Measurements from ENCODE around the gene ACOT13.

The ACOT13 gene

GRCh38 chr6:24666641-24667377 lies at the start of gene ACOT13, which contains the start of gene TDP2 (continued):
- TF ChIP-seq ZNF501 (tag by site-specific recombination; IDR thresholded peaks at IDR 0.05), result 0 out of 2 replicates have a peak, but pooled peaks have one; percentile 76
- peak; percentile 82 for TF ChIP-seq ZBTB26 (tag by site-specific recombination; optimal IDR thresholded peaks at IDR 0.05)
- TF ChIP-seq ZBTB21 (tag by site-specific recombination; IDR thresholded peaks at IDR 0.05), result peak; percentile 52; the same call in 1 of the 2 replicates
- TF ChIP-seq ZNF362 (tag by site-specific recombination; IDR thresholded peaks at IDR 0.05), result no peak
- TF ChIP-seq SP2 (tag by site-specific recombination; IDR thresholded peaks at IDR 0.05), result peak; percentile 93

- Histone ChIP-seq H3K9me3 (ENCODE audit: control insufficient read depth, insufficient read depth, low read depth, low read length) (no peaks in the 10 kb centered on the region), H3K36me3 (ENCODE audit: control insufficient read depth in 2 of 2, insufficient read depth in 1 of 2, low read length in 2 of 2) (no peaks in the 10 kb centered on the region), H3K27ac (ENCODE audit: extremely low read depth, low read depth, low read length) (no peak overlapping the region), H3K4me3 (ENCODE audit: low read depth, low read length) (no peak overlapping the region), H3K4me1 (ENCODE audit: control insufficient read depth, insufficient read depth, low read length) (no peaks in the 10 kb centered on the region)
- POLR2A ChIA-PET, result no interaction called here
- CTCF ChIA-PET, result interaction anchor here (0.7 to 2.4 kb wide), 2 partner anchors 24 to 36 kb away, joined by 3 to 6 read pairs; no protein-coding TSS in a partner anchor
- TF ChIP-seq PBX3 (CRISPR knock-in tag; IDR thresholded peaks at IDR 0.05), result no peak
- TF ChIP-seq ZNF626 (tag by site-specific recombination; IDR thresholded peaks at IDR 0.05), result no peak
- no peak for TF ChIP-seq ZNF280C (tag by site-specific recombination; IDR thresholded peaks at IDR 0.05)
- TF ChIP-seq ZNF202 (tag by site-specific recombination; IDR thresholded peaks at IDR 0.05; ENCODE audit: borderline replicate concordance), result no peak
- TF ChIP-seq RBAK (tag by site-specific recombination; IDR thresholded peaks at IDR 0.05), result no peak
- TF ChIP-seq ZNF398 (tag by site-specific recombination; IDR thresholded peaks at IDR 0.05), result no peak
- TF ChIP-seq OVOL3 (tag by site-specific recombination; IDR thresholded peaks at IDR 0.05), result no peak
- TF ChIP-seq SETDB1 (IDR thresholded peaks at IDR 0.05; ENCODE audit: insufficient read length, low read length), result no peak
- TF ChIP-seq ZNF214 (tag by site-specific recombination; IDR thresholded peaks at IDR 0.05; ENCODE audit: borderline replicate concordance), result no peak
- no peak for TF ChIP-seq ZNF2 (tag by site-specific recombination; IDR thresholded peaks at IDR 0.05)
- TF ChIP-seq ZSCAN5A (tag by site-specific recombination; IDR thresholded peaks at IDR 0.05), result no peak
- no peak for TF ChIP-seq ZNF112 (tag by site-specific recombination; IDR thresholded peaks at IDR 0.05)
- no peak for TF ChIP-seq KLF17 (tag by site-specific recombination; IDR thresholded peaks at IDR 0.05)
These were observed 47.2 kb upstream of the ACOT13 start for GRCh38 chr6:24619661-24620060.

Measured in HEK293 (cell line).